ENCODE measurements around the gene ADAMTS8. TPM values are rescaled to one million over a fixed set of nuclear protein-coding genes. Genes with fewer than 3 reads are reported as not detected.

Gene ADAMTS8
- total RNA-seq, 2 donors from 2014 or later, result 1.00 to 4.0 TPM

GRCh38 chr11:130386056-130386455, 42.4 kb downstream of the ADAMTS8 start:
- H3K27me3 ChIP-seq (ENCODE audit: control insufficient read depth, insufficient read depth, low read length, poor library complexity, severe bottlenecking), result no peaks in the 10 kb centered on the region
- WGBS, 2 experiments (ENCODE audit: insufficient coverage in 1 of 2, insufficient read length in 1 of 2), result 90 to 100% methylated on average over 1 to 3 of the region's 3 CpGs
- no peaks in the 10 kb centered on the region for H3K9me3 ChIP-seq (ENCODE audit: control insufficient read depth, low read length)
- no peak overlapping the region for H3K27ac Mint-ChIP-seq
- no peak overlapping the region for H3K4me3 ChIP-seq (ENCODE audit: low read length)
- H3K4me1 ChIP-seq (ENCODE audit: control insufficient read depth, insufficient read depth, low read length), result no peaks in the 10 kb centered on the region
- no peak overlapping the region for H3K4me3 Mint-ChIP-seq
- no peaks in the 10 kb centered on the region for H3K27me3 Mint-ChIP-seq (ENCODE audit: insufficient read depth)
- H3K27ac ChIP-seq (ENCODE audit: low read depth, low read length), result no peak overlapping the region
- TF ChIP-seq, protein P1, sequence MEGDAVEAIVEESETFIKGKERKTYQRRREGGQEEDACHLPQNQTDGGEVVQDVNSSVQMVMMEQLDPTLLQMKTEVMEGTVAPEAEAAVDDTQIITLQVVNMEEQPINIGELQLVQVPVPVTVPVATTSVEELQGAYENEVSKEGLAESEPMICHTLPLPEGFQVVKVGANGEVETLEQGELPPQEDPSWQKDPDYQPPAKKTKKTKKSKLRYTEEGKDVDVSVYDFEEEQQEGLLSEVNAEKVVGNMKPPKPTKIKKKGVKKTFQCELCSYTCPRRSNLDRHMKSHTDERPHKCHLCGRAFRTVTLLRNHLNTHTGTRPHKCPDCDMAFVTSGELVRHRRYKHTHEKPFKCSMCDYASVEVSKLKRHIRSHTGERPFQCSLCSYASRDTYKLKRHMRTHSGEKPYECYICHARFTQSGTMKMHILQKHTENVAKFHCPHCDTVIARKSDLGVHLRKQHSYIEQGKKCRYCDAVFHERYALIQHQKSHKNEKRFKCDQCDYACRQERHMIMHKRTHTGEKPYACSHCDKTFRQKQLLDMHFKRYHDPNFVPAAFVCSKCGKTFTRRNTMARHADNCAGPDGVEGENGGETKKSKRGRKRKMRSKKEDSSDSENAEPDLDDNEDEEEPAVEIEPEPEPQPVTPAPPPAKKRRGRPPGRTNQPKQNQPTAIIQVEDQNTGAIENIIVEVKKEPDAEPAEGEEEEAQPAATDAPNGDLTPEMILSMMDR (conservative IDR thresholded peaks at IDR 0.05), result no peak
- no peak overlapping the region for H3K9ac ChIP-seq (ENCODE audit: extremely low read depth, low read length, poor library complexity, severe bottlenecking)
- no peaks in the 10 kb centered on the region for H3K36me3 ChIP-seq (ENCODE audit: control insufficient read depth, insufficient read depth, low read length)
- no peak for DNase-seq
- H3K36me3 Mint-ChIP-seq (ENCODE audit: low read depth), result no peaks in the 10 kb centered on the region
- H3K9me3 Mint-ChIP-seq, result no peaks in the 10 kb centered on the region
- peaks cover 20% of the 10 kb centered on the region for H3K4me1 Mint-ChIP-seq

DNA sequence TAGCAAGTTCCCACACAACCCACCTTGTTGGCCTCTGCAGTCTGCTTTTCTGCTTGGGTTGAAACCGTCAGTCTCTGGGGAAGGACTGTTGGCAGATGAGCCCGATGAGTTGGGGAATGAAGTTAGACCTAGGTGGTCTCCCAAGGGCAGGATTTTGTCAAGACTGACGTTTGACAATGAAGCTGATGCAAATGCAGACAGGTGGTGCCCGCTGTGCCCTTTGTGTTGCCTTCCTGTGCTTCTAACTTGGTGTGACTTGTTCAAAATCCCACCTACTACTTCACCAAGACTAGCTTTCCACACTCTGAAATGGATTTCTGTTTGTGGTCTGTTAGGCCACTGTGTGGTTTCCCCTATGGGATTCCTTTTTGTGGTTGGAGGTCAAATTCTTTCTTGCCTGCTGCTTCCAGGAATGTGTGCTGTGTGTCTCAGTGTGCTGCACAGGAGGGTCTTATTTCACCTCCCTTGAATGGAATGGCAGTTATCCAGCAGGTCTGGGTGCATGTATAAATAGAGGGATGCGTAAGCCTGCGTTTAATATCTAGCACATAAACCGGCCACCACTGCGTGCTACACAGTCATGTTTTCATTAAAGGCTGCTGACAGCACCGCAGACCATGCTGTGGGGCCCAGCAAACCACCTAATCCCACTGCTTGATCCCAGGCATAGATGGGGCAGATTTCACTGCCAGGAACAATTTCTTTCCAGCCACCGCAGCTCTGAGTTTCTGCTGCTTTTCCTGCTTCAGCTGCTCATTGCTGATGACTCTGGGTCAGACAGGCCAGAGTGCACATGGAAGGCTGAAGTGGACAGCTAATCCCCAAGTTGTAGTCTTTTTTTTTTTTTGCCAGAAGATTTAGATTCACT, 44.8 kb downstream of the ADAMTS8 start:
- H3K36me3 ChIP-seq (ENCODE audit: control insufficient read depth, insufficient read depth, low read length), result no peaks in the 10 kb centered on the region
- H3K27ac Mint-ChIP-seq, result peak overlapping the region; percentile 45
- 77 to 78% methylated on average over 5 to 10 of the region's 10 CpGs for WGBS, 2 experiments (ENCODE audit: insufficient coverage in 1 of 2, insufficient read length in 1 of 2)
- peak; percentile 86 for DNase-seq
- H3K27me3 Mint-ChIP-seq (ENCODE audit: insufficient read depth), result no peaks in the 10 kb centered on the region
- no peak overlapping the region for H3K4me3 ChIP-seq (ENCODE audit: low read length)
- no peaks in the 10 kb centered on the region for H3K36me3 Mint-ChIP-seq (ENCODE audit: low read depth)
- no peak overlapping the region for H3K9ac ChIP-seq (ENCODE audit: extremely low read depth, low read length, poor library complexity, severe bottlenecking)
- peaks cover 6% of the 10 kb centered on the region for H3K4me1 ChIP-seq (ENCODE audit: control insufficient read depth, insufficient read depth, low read length)
- H3K27ac ChIP-seq (ENCODE audit: low read depth, low read length), result peak overlapping the region; percentile 56
- TF ChIP-seq, protein P1 (conservative IDR thresholded peaks at IDR 0.05), result no peak
- no peak overlapping the region for H3K4me3 Mint-ChIP-seq
- no peaks in the 10 kb centered on the region for H3K27me3 ChIP-seq (ENCODE audit: control insufficient read depth, insufficient read depth, low read length, poor library complexity, severe bottlenecking)
- H3K4me1 Mint-ChIP-seq, result peaks cover 25% of the 10 kb centered on the region
- peaks cover 8% of the 10 kb centered on the region for H3K9me3 ChIP-seq (ENCODE audit: control insufficient read depth, low read length)
- no peaks in the 10 kb centered on the region for H3K9me3 Mint-ChIP-seq

DNA sequence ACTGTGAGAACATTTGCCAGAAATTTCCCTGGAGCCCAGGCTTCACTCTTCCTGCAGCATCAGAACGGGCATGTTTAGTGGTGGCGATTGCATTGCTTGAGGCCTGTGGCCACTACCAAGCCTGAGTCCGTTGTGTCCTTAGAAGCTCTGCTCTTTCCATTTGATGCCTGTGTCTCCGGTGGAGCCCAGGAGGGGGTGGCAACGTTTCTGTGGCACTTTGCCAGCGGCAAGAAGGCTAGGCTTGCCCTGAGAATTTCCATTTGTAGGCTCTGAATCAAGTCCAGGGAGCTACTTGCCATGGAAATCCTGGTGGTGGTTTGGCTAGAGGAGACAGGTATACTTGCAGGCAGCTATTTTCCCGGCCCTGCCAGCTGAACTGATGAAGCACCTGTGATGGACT, 47.1 kb downstream of the ADAMTS8 start:
- DNase-seq, result peak; percentile 66
- TF ChIP-seq, protein P1 (conservative IDR thresholded peaks at IDR 0.05), result no peak
- no peak overlapping the region for H3K27ac ChIP-seq (ENCODE audit: low read depth, low read length)
- Mint-ChIP-seq H3K9me3 (no peaks in the 10 kb centered on the region), H3K36me3 (ENCODE audit: low read depth) (no peaks in the 10 kb centered on the region), H3K4me3 (no peak overlapping the region), H3K27me3 (ENCODE audit: insufficient read depth) (no peaks in the 10 kb centered on the region), H3K4me1 (peaks cover 36% of the 10 kb centered on the region), H3K27ac (no peak overlapping the region)
- no peaks in the 10 kb centered on the region for H3K36me3 ChIP-seq (ENCODE audit: control insufficient read depth, insufficient read depth, low read length)
- peaks cover 8% of the 10 kb centered on the region for H3K9me3 ChIP-seq (ENCODE audit: control insufficient read depth, low read length)
- 84 to 92% methylated on average over 4 to 7 of the region's 7 CpGs for WGBS, 2 experiments (ENCODE audit: insufficient coverage in 1 of 2, insufficient read length in 1 of 2)
- H3K4me3 ChIP-seq (ENCODE audit: low read length), result no peak overlapping the region
- H3K9ac ChIP-seq (ENCODE audit: extremely low read depth, low read length, poor library complexity, severe bottlenecking), result no peak overlapping the region
- peaks cover 6% of the 10 kb centered on the region for H3K4me1 ChIP-seq (ENCODE audit: control insufficient read depth, insufficient read depth, low read length)
- H3K27me3 ChIP-seq (ENCODE audit: control insufficient read depth, insufficient read depth, low read length, poor library complexity, severe bottlenecking), result no peaks in the 10 kb centered on the region
